Activated T-helper 1 cell treated with anti-CD3 and anti-CD28 coated beads, Interleukin-12 subunit alpha, Interleukin-12 subunit beta, Interleukin-2, Interleukin-4 antibody, amounts not matched to agents 30 ng/mL and 10 ng/mL and 1 ng/mL, durations not matched to agents 14 hours and 24 hours and 36 hours (primary cell): ENCODE data around the gene RHOBTB3. TPM values are rescaled to one million over a fixed set of nuclear protein-coding genes. Genes with fewer than 3 reads are reported as not detected.

Source experiments
- DNase-seq: peaks from one replicate; pipeline ENCODE4 v3.0.0; 2021; ENCODE audit warnings: low spot score
- H3K27ac Mint-ChIP-seq: one replicate; pipeline ENCODE4 v1.8.0; 2021; ENCODE audit warnings: mild to moderate bottlenecking, mixed read lengths
- H3K27me3 Mint-ChIP-seq: one replicate; pipeline ENCODE4 v1.8.0; 2022; ENCODE audit warnings: mild to moderate bottlenecking, moderate library complexity, mixed read lengths; ENCODE audit not compliant: insufficient read depth
- H3K36me3 Mint-ChIP-seq: one replicate; pipeline ENCODE4 v1.8.0; 2021; ENCODE audit warnings: low read depth, mixed read lengths
- H3K4me1 Mint-ChIP-seq: one replicate; pipeline ENCODE4 v1.8.0; 2021; ENCODE audit warnings: low read depth, mixed read lengths
- H3K4me3 Mint-ChIP-seq: one replicate; pipeline ENCODE4 v1.8.0; 2021; ENCODE audit warnings: mild to moderate bottlenecking, moderate library complexity, mixed read lengths
- H3K9me3 Mint-ChIP-seq: one replicate; pipeline ENCODE4 v1.8.0; 2021; ENCODE audit warnings: mixed read lengths
- intact Hi-C: fragments of 100-400 bp; cut with micrococcal nuclease; formaldehyde crosslinking; loops from one replicate; pipeline ENCODE4 v1.15.1; 2024
- total RNA-seq: library from RNA; stranded (reverse); gene quantifications from 2 replicates; pipeline ENCODE4 v1.2.3, GENCODE V29; 2022

Gene RHOBTB3
- total RNA-seq, 1 donor from 2014 or later = 0.36 TPM

- no peak for DNase-seq
- Mint-ChIP-seq H3K4me3 (peak overlapping the region; percentile 69), H3K27me3 (no peaks in the 10 kb centered on the region), H3K27ac (peak overlapping the region; percentile 67), H3K9me3 (no peaks in the 10 kb centered on the region), H3K4me1 (peaks cover 71% of the 10 kb centered on the region), H3K36me3 (peaks cover 30% of the 10 kb centered on the region)
- intact Hi-C loops = loop anchor here (5.0 kb wide), 1 partner anchor 1365 kb away; the partner anchor contains the start of gene RIOK2
Measured at GRCh38 chr5:95817430-95817829, 86.3 kb downstream of the RHOBTB3 start.

DNA sequence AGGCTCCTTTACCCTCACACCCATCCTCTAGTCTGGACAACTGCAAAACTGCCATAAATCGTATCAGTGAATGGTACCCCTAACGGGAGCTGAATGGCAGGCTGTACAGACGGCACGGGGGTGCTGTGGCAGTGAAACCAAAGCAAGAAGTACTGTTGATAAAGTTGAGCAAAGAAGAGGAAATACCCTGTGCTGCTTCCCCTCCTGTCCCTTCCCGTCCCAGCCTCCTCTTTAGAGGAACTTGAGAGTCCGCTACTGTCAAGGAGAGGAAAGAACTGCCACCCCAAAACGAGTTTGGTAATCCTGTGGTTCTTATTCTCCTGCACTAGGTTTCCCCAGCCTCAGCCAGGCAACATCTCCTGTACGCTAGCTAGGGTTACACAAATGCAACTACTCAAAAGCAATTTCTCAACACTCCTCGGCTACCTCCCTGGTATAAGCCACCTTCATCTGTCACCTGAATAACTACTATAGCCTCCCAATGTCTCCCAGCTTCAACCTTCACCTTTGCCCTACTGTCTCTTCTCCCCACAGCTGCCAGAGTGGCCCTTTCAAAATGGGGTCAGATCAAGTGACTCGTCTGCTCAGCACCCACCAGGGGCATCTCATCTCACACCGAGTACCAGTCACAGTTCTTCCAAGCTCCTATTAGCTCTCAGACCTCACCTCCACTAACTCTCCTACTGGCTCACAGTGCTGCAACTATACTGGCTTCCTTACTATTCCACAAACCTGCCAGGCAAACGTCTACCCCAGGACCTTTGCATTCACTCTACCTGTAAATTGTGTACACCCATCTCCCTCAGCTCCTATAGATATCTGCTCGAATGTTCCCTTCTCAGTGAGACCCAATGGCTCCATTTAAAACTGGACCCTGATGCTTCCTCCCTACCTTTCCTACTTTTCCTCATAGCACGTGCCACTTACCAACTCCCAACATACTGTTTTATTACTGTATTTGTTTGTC, 87.3 kb downstream of the RHOBTB3 start:
- peaks cover 72% of the 10 kb centered on the region for H3K4me1 Mint-ChIP-seq
- H3K9me3 Mint-ChIP-seq = no peaks in the 10 kb centered on the region
- peak overlapping the region; percentile 74 for H3K27ac Mint-ChIP-seq
- DNase-seq = no peak
- intact Hi-C loops = loop anchor here (2.0 to 5.0 kb wide), 2 partner anchors 16 to 1364 kb away; partner anchors contain the start of gene RIOK2
- no peaks in the 10 kb centered on the region for H3K27me3 Mint-ChIP-seq
- peak overlapping the region; percentile 69 for H3K4me3 Mint-ChIP-seq
- H3K36me3 Mint-ChIP-seq = peaks cover 23% of the 10 kb centered on the region

DNA sequence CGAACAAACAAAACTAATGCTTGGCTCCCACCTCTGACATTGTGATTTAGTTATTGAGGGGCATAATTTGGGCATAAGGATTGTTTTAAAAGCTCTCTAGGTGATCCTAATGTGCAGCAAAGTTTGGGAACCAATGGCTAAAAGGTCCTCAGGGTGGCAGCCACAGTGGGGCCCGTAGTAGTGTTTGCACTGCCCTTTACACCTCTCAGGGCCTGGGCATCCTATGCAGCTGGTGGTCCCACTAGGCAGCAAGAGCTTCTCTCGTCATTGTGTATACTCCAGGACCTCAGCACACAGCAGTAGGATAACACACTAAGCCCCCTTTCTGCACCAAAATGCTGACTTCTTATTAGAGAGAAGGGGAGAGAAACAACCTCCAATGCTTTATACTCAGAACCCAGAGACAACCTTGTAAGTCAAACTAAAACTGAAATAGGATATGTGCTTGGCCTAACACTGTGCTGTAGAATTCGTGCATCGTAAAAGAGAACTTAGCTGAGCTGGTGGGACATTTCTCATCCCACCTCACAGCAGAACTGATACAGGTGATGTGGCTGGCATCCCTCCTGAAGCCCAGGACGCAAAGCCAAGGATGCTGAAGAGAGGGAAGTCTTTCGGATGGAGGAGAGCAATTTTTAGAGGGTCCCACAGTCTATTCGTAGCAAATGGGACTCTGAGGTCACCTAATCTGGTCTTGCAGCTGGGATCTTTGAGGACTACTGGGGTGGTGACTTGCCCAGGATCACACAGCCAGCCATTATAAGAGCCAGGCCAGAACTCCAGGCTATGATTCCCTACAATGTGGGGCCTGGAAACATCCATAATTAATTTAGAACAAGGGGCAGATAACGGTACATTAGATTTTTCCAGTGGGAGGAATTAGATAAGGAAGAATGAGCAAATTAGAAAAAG, 90.2 kb downstream of the RHOBTB3 start:
- no peak for DNase-seq
- Mint-ChIP-seq H3K4me3 (peak overlapping the region; percentile 91), H3K27ac (peak overlapping the region; percentile 91), H3K4me1 (peaks cover 72% of the 10 kb centered on the region), H3K9me3 (no peaks in the 10 kb centered on the region), H3K27me3 (no peaks in the 10 kb centered on the region), H3K36me3 (peaks cover 2% of the 10 kb centered on the region)
- intact Hi-C loops = loop anchor here (1.0 to 2.0 kb wide), 7 partner anchors 13 to 841 kb away; partner anchors contain the start of genes ARSK, CAST, RFESD and SKIC3

DNA sequence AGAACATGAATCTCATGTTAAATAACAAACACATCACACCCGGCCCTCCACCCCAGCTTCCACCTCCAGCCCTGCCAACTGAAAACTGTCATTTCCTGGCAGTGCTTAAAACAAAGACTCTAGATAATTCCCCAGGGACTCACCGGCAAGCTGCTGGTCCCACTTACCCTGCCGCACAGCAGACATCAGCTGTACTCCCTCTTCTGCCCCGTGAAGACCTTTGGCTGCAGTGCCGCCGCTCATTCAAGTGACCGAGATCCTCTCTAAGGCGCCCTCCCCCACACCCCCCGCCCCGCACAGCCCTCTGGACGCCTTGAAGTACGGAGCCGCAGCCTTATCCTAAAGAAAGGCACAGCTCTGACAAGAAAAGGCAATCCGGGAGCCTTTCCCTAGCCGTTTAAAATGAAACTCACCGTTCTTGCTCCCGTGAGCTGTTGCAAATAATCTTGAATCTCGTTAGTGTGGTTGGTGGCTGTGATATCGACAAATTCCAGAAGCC, 91.0 kb downstream of the RHOBTB3 start:
- Mint-ChIP-seq H3K9me3 (no peaks in the 10 kb centered on the region), H3K36me3 (no peaks in the 10 kb centered on the region), H3K27ac (peak overlapping the region; percentile 91), H3K4me3 (peak overlapping the region; percentile 91), H3K27me3 (no peaks in the 10 kb centered on the region), H3K4me1 (peaks cover 68% of the 10 kb centered on the region)
- intact Hi-C loops = loop anchor here (1.0 to 2.0 kb wide), 7 partner anchors 14 to 840 kb away; partner anchors contain the start of genes ARSK, CAST, RFESD and SKIC3
- DNase-seq = no peak

DNA sequence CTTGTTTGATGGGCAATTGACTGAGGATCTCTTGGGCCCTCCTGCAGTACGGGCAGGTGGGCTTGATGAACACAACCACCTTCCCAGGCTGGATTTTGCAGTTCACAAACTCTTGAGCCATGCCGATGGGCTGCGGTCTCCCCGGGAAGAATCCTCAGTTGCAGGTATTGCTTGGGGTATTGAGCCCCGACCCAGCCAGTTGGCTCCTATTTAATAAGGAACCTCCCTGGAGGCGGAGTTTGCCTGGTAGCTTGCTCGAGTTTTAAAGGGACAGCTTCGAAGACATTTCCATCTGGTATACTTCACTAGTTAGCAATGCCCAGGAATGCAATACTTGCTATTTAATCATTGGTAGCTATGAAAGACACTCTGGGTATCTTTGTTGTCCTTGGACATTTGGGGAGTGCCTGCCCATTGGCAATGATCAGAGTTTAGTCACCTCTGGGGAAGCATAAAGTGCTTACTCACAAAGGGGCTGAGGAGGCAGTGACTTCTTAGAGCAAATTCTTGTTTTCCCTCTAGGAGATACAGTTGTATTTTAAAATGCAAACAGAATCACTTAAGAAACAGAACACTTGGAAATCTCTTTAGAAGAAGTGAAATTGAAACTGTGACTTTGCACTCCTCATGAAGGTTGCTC, 91.5 kb downstream of the RHOBTB3 start, which contains the start of gene GLRX:
TSS of gene GLRX (minus strand) at position 185 of the 640 bp plus-strand sequence. CDS start at position 121, 64 bp downstream.
- intact Hi-C loops = loop anchor here (1.0 to 2.0 kb wide), 9 partner anchors 14 to 840 kb away; partner anchors contain the start of genes ARSK, CAST, RFESD and SKIC3
- H3K4me1 Mint-ChIP-seq = peaks cover 68% of the 10 kb centered on the region
- DNase-seq = peak; percentile 55

GRCh38 chr5:95823218-95823737, 92.1 kb downstream of the RHOBTB3 start:
- peaks cover 66% of the 10 kb centered on the region for H3K4me1 Mint-ChIP-seq
- H3K36me3 Mint-ChIP-seq = peaks cover 2% of the 10 kb centered on the region

More for the DNA sequence above, 91.5 kb downstream of the RHOBTB3 start, which contains the start of gene GLRX:
- no peaks in the 10 kb centered on the region for H3K27me3 Mint-ChIP-seq
- H3K4me3 Mint-ChIP-seq = peak within 1 kb of the TSS; percentile 91
- peaks cover 2% of the 10 kb centered on the region for H3K36me3 Mint-ChIP-seq
- H3K9me3 Mint-ChIP-seq = no peaks in the 10 kb centered on the region
- H3K27ac Mint-ChIP-seq = peak within 1 kb of the TSS; percentile 91

GRCh38 chr5:95823738-95824609, 92.8 kb downstream of the RHOBTB3 start:
- intact Hi-C loops = loop anchor here (1.0 to 2.0 kb wide), 6 partner anchors 10 to 269 kb away; partner anchors contain the start of genes ARSK and SKIC3
- DNase-seq = peak; percentile 65
- Mint-ChIP-seq H3K27me3 (no peaks in the 10 kb centered on the region), H3K36me3 (peaks cover 2% of the 10 kb centered on the region), H3K9me3 (no peaks in the 10 kb centered on the region), H3K27ac (peak overlapping the region; percentile 92), H3K4me1 (peaks cover 59% of the 10 kb centered on the region), H3K4me3 (peak overlapping the region; percentile 91)

More at GRCh38 chr5:95823218-95823737, 92.1 kb downstream of the RHOBTB3 start:
- intact Hi-C loops = loop anchor here (1.0 to 2.0 kb wide), 4 partner anchors 20 to 268 kb away; partner anchors contain the start of genes ARSK and SKIC3
- Mint-ChIP-seq H3K4me3 (peak overlapping the region; percentile 91), H3K27me3 (no peaks in the 10 kb centered on the region), H3K27ac (peak overlapping the region; percentile 91), H3K9me3 (no peaks in the 10 kb centered on the region)
- no peak for DNase-seq

DNA sequence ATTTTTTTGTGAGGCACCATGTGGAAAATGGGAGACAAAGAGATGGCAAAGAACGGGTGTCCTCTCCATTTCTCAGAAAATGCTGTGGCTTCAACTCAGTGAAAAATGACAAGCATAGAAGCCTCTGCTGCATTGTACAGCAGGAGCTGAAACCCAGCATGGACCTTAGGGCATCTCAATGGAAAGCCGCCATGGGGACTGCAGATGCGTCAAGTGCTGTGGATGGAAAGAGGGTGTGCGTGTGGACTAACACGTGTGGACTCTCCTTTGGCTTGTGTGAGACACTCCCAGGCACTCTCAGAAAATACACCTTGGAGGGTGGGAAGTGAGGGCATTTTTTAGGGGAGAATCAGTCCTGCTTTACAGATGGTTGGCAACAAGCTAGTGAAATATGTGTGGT, 93.6 kb downstream of the RHOBTB3 start:
- H3K27ac Mint-ChIP-seq = peak overlapping the region; percentile 92
- intact Hi-C loops = loop anchor here (1.0 to 2.0 kb wide), 2 partner anchors 10 to 46 kb away; no protein-coding TSS in a partner anchor
- DNase-seq = no peak

GRCh38 chr5:95825495-95825894, 94.4 kb downstream of the RHOBTB3 start:
- H3K4me1 Mint-ChIP-seq = peaks cover 54% of the 10 kb centered on the region
- no peak for DNase-seq
- H3K9me3 Mint-ChIP-seq = no peaks in the 10 kb centered on the region
- H3K36me3 Mint-ChIP-seq = peaks cover 2% of the 10 kb centered on the region
- H3K4me3 Mint-ChIP-seq = no peak overlapping the region
- peak overlapping the region; percentile 77 for H3K27ac Mint-ChIP-seq
- no peaks in the 10 kb centered on the region for H3K27me3 Mint-ChIP-seq
- intact Hi-C loops = loop anchor here (2.0 kb wide), 1 partner anchor 45 kb away; no protein-coding TSS in a partner anchor

More for the DNA sequence above, 93.6 kb downstream of the RHOBTB3 start:
- H3K4me1 Mint-ChIP-seq = peaks cover 54% of the 10 kb centered on the region
- H3K9me3 Mint-ChIP-seq = no peaks in the 10 kb centered on the region
- H3K4me3 Mint-ChIP-seq = peak overlapping the region; percentile 91
- no peaks in the 10 kb centered on the region for H3K27me3 Mint-ChIP-seq
- peaks cover 2% of the 10 kb centered on the region for H3K36me3 Mint-ChIP-seq

- Mint-ChIP-seq H3K36me3 (peaks cover 2% of the 10 kb centered on the region), H3K27me3 (no peaks in the 10 kb centered on the region), H3K4me3 (no peak overlapping the region), H3K9me3 (no peaks in the 10 kb centered on the region), H3K4me1 (peaks cover 43% of the 10 kb centered on the region), H3K27ac (no peak overlapping the region)
- DNase-seq = no peak
- intact Hi-C loops = no loop called here
Measured at GRCh38 chr5:95826949-95827891, 96.1 kb downstream of the RHOBTB3 start.
